Keratinocyte (primary cell): ENCODE results near the gene DENND4C.

ENCODE experiments used
- EZH2 ChIP-seq: IDR thresholded peaks from one replicate; pipeline ENCODE4 v1.6.1; 2012; ENCODE audit warnings: inconsistent platforms, mild to moderate bottlenecking, low read length, moderate library complexity
- TF ChIP-seq, protein P1 (sequence below), 3 experiments: IDR thresholded peaks in 1 of 3; conservative IDR thresholded peaks in 1 of 3; optimal IDR thresholded peaks in 1 of 3; 2 replicates in 2 of 3; 3 replicates in 1 of 3; pipeline versions ENCODE3 to v1.5.1; 2011; ENCODE audit warnings: low read length in 3 of 3, mild to moderate bottlenecking in 3 of 3, moderate library complexity in 2 of 3, control low read depth in 1 of 3, inconsistent platforms in 1 of 3; ENCODE audit not compliant: insufficient read depth in 2 of 3; ENCODE audit errors: extremely low read depth in 1 of 3

GRCh38 chr9:19387317-19387716 is 156.8 kb downstream of the DENND4C start:
- TF ChIP-seq, protein P1, sequence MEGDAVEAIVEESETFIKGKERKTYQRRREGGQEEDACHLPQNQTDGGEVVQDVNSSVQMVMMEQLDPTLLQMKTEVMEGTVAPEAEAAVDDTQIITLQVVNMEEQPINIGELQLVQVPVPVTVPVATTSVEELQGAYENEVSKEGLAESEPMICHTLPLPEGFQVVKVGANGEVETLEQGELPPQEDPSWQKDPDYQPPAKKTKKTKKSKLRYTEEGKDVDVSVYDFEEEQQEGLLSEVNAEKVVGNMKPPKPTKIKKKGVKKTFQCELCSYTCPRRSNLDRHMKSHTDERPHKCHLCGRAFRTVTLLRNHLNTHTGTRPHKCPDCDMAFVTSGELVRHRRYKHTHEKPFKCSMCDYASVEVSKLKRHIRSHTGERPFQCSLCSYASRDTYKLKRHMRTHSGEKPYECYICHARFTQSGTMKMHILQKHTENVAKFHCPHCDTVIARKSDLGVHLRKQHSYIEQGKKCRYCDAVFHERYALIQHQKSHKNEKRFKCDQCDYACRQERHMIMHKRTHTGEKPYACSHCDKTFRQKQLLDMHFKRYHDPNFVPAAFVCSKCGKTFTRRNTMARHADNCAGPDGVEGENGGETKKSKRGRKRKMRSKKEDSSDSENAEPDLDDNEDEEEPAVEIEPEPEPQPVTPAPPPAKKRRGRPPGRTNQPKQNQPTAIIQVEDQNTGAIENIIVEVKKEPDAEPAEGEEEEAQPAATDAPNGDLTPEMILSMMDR (optimal IDR thresholded peaks at IDR 0.05 in 1 of 3, IDR thresholded peaks at IDR 0.05 in 1 of 3, conservative IDR thresholded peaks at IDR 0.05 in 1 of 3; ENCODE audit: extremely low read depth in 1 of 3, insufficient read depth in 2 of 3, low read length in 3 of 3), result no peak
- TF ChIP-seq EZH2, result no peak
